HEK293T (cell line): ENCODE results near the gene SPRYD7.
"Not testable (repeated sequence)": the region's sequence is repeated elsewhere in the genome, so short reads cannot be mapped to it uniquely, and the experiment has no call there.

Experiments
- CTCF ChIA-PET: fragments of 350-600 bp; formaldehyde crosslinking; extraction: SDS; loops from one replicate; lab custom pipeline; 2021; ENCODE audit warnings: antibody characterized with exemption, inconsistent platforms; lab: Yijun Ruan, JAX
- POLR2A ChIA-PET: fragments of 350-600 bp; formaldehyde crosslinking; extraction: SDS; loops from one replicate; lab custom pipeline; 2020; ENCODE audit warnings: antibody characterized with exemption, inconsistent platforms; lab: Yijun Ruan, JAX
- DNase-seq: peaks from one replicate; pipeline ENCODE4 v3.0.0; 2012; ENCODE audit warnings: mixed read lengths; ENCODE audit errors: extremely low spot score
- ARNT ChIP-seq: fragments of 450-650 bp; IDR thresholded peaks from 2 replicates; pipeline ENCODE4 v1.6.1; 2017; ENCODE audit warnings: mild to moderate bottlenecking
- BHLHE40 ChIP-seq: fragments of 450-650 bp; IDR thresholded peaks from 2 replicates; pipeline ENCODE4 v1.6.1; 2016; ENCODE audit warnings: mild to moderate bottlenecking, moderate library complexity, borderline replicate concordance
- CTBP1 ChIP-seq: fragments of 450-650 bp; IDR thresholded peaks from 2 replicates; pipeline ENCODE4 v1.6.1; 2016; ENCODE audit warnings: borderline replicate concordance
- ELF4 ChIP-seq: fragments of 450-650 bp; IDR thresholded peaks from 2 replicates; pipeline ENCODE4 v1.6.1; 2017; ENCODE audit warnings: antibody characterized with exemption
- FOXA1 ChIP-seq: fragments of 450-650 bp; IDR thresholded peaks from 2 replicates; pipeline ENCODE4 v1.6.1; 2016; ENCODE audit warnings: mild to moderate bottlenecking
- FOXK2 ChIP-seq: fragments of 450-650 bp; IDR thresholded peaks from 2 replicates; pipeline ENCODE4 v1.6.1; 2016; ENCODE audit warnings: mild to moderate bottlenecking
- FOXM1 ChIP-seq: fragments of 450-650 bp; IDR thresholded peaks from 2 replicates; pipeline ENCODE4 v1.6.1; 2017; ENCODE audit warnings: mild to moderate bottlenecking, borderline replicate concordance
- HDGF ChIP-seq: fragments of 450-650 bp; IDR thresholded peaks from 2 replicates; pipeline ENCODE4 v1.6.1; 2017; ENCODE audit warnings: antibody characterized with exemption, borderline replicate concordance
- L3MBTL2 ChIP-seq: fragments of 450-650 bp; conservative IDR thresholded peaks from 2 replicates; pipeline ENCODE4 v1.6.1; 2016; ENCODE audit warnings: mild to moderate bottlenecking
- LEF1 ChIP-seq: fragments of 450-650 bp; IDR thresholded peaks from 2 replicates; pipeline ENCODE4 v1.6.1; 2017; ENCODE audit warnings: mild to moderate bottlenecking, borderline replicate concordance
- NFRKB ChIP-seq: fragments of 450-650 bp; IDR thresholded peaks from 2 replicates; pipeline ENCODE4 v1.6.1; 2016; ENCODE audit warnings: mild to moderate bottlenecking, moderate library complexity
- PKNOX1 ChIP-seq: fragments of 450-650 bp; IDR thresholded peaks from 2 replicates; pipeline ENCODE4 v1.6.1; 2016
- SP1 ChIP-seq: fragments of 450-650 bp; IDR thresholded peaks from 2 replicates; pipeline ENCODE4 v1.6.1; 2017
- SUZ12 ChIP-seq: fragments of 450-650 bp; IDR thresholded peaks from 2 replicates; pipeline ENCODE4 v1.6.1; 2016; ENCODE audit warnings: mild to moderate bottlenecking
- TARDBP ChIP-seq: fragments of 450-650 bp; IDR thresholded peaks from 2 replicates; pipeline ENCODE4 v1.6.1; 2016
- ZNF384 ChIP-seq: fragments of 450-650 bp; IDR thresholded peaks from 2 replicates; pipeline ENCODE4 v1.6.1; 2016

SPRYD7 gene

GRCh38 chr13:49925881-49926418 lies 10.2 kb downstream of the SPRYD7 start:
- DNase-seq, result no peak
- ChIA-PET POLR2A (no interaction called here), CTCF (no interaction called here)
- TF ChIP-seq SUZ12 (no peak), ZNF384 (no peak), CTBP1 (no peak), TARDBP (no peak), L3MBTL2 (no peak), HDGF (no peak), FOXA1 (no peak), FOXK2 (no peak), FOXM1 (no peak)

GRCh38 chr13:49922301-49922700 lies 13.8 kb downstream of the SPRYD7 start:
- no peak for TF ChIP-seq SUZ12
- no peak for TF ChIP-seq FOXK2
- no peak for TF ChIP-seq LEF1
- TF ChIP-seq ARNT, result no peak
- TF ChIP-seq FOXA1, result no peak
- TF ChIP-seq PKNOX1, result no peak
- no peak for TF ChIP-seq ZNF384
- no peak for TF ChIP-seq CTBP1
- no peak for TF ChIP-seq ELF4
- no peak for TF ChIP-seq SP1
- TF ChIP-seq BHLHE40, result no peak
- no peak for TF ChIP-seq L3MBTL2
- CTCF ChIA-PET, result no interaction called here
- no peak for DNase-seq
- POLR2A ChIA-PET, result no interaction called here

- POLR2A ChIA-PET, result interaction anchor here (1.1 kb wide), 1 partner anchor 15 kb away, joined by 3 read pairs; the partner anchor contains the start of gene SPRYD7
- CTCF ChIA-PET, result not testable (repeated sequence)
Measured at GRCh38 chr13:49920969-49921368, 15.2 kb downstream of the SPRYD7 start.

GRCh38 chr13:49918106-49918505 lies 18.0 kb downstream of the SPRYD7 start:
- POLR2A ChIA-PET, result not testable (repeated sequence)

More at GRCh38 chr13:49920969-49921368, 15.2 kb downstream of the SPRYD7 start:
- DNase-seq, result not testable (repeated sequence)

GRCh38 chr13:49914947-49915346 lies 21.2 kb downstream of the SPRYD7 start:
- no peak for DNase-seq
- TF ChIP-seq ZNF384, result no peak
- no peak for TF ChIP-seq TARDBP
- TF ChIP-seq LEF1, result no peak
- TF ChIP-seq L3MBTL2, result no peak
- TF ChIP-seq HDGF, result no peak
- no peak for TF ChIP-seq FOXK2
- no peak for TF ChIP-seq SUZ12
- no peak for TF ChIP-seq CTBP1
- no peak for TF ChIP-seq ELF4
- no peak for TF ChIP-seq SP1
- no peak for TF ChIP-seq BHLHE40
- no peak for TF ChIP-seq PKNOX1
- TF ChIP-seq FOXM1, result no peak
- TF ChIP-seq NFRKB, result no peak
- no peak for TF ChIP-seq FOXA1
- TF ChIP-seq ARNT, result no peak
- ChIA-PET POLR2A (no interaction called here), CTCF (no interaction called here)

More at GRCh38 chr13:49918106-49918505, 18.0 kb downstream of the SPRYD7 start:
- DNase-seq, CTCF ChIA-PET: not testable (repeated sequence)

- ChIA-PET CTCF (no interaction called here), POLR2A (no interaction called here)
- no peak for DNase-seq
- TF ChIP-seq FOXM1 (no peak), NFRKB (no peak)
Measured at GRCh38 chr13:49908637-49909036, 27.5 kb downstream of the SPRYD7 start.

GRCh38 chr13:49904729-49905456 lies 31.2 kb downstream of the SPRYD7 start:
- no peak for DNase-seq
- TF ChIP-seq TARDBP (no peak), LEF1 (no peak), FOXM1 (no peak), ARNT (no peak), BHLHE40 (no peak), NFRKB (no peak), FOXA1 (no peak)
- ChIA-PET POLR2A (no interaction called here), CTCF (no interaction called here)

- TF ChIP-seq FOXK2, result no peak
- ChIA-PET CTCF (no interaction called here), POLR2A (no interaction called here)
- no peak for DNase-seq
Measured at GRCh38 chr13:49898792-49899191, 37.3 kb downstream of the SPRYD7 start.
